Ectodermal cell (in vitro differentiated cells): Measurements from ENCODE around the gene GNB1.

ENCODE experiments used
- H3K27ac ChIP-seq: 2 replicates; pipeline ENCODE4 v1.7.0; 2013; ENCODE audit warnings: mild to moderate bottlenecking, low read depth, low read length; ENCODE audit not compliant: insufficient read depth, poor library complexity, severe bottlenecking
- H3K27me3 ChIP-seq: 2 replicates; pipeline ENCODE4 v1.7.0; 2013; ENCODE audit warnings: mild to moderate bottlenecking, low read length; ENCODE audit not compliant: insufficient read depth, control insufficient read depth, poor library complexity, severe bottlenecking
- H3K36me3 ChIP-seq: one replicate; pipeline ENCODE4 v1.7.0; 2013; ENCODE audit warnings: low read length; ENCODE audit not compliant: control insufficient read depth, insufficient read depth
- H3K4me1 ChIP-seq: one replicate; pipeline ENCODE4 v1.7.0; 2013; ENCODE audit warnings: low read length; ENCODE audit not compliant: control insufficient read depth, insufficient read depth
- H3K4me3 ChIP-seq: 2 replicates; pipeline ENCODE4 v1.7.0; 2013; ENCODE audit warnings: low read depth, low read length, control low read depth; ENCODE audit not compliant: insufficient read depth
- H3K9me3 ChIP-seq: 2 replicates; pipeline ENCODE4 v1.7.0; 2013; ENCODE audit warnings: mild to moderate bottlenecking, low read length, moderate library complexity; ENCODE audit not compliant: control insufficient read depth
- WGBS, 2 experiments: methylation state at CpG; one replicate each; pipeline ENCODE4 v1.1.7; 2013; ENCODE audit warnings: missing lambda C conversion rate in 2 of 2; 5-methylcytosine and 5-hydroxymethylcytosine counted together

GNB1 gene

GRCh38 chr1:1916851-1917251 lies 26.0 kb upstream of the GNB1 start:
- H3K4me1 ChIP-seq = peaks cover 7% of the 10 kb centered on the region
- no peak overlapping the region for H3K27ac ChIP-seq
- peaks cover 13% of the 10 kb centered on the region for H3K27me3 ChIP-seq
- H3K4me3 ChIP-seq = no peak overlapping the region
- H3K9me3 ChIP-seq = no peaks in the 10 kb centered on the region
- H3K36me3 ChIP-seq = no peaks in the 10 kb centered on the region
- WGBS, 2 experiments = 90 to 92% methylated on average over 19 of the region's 19 CpGs

- 92 to 94% methylated on average over 23 of the region's 23 CpGs for WGBS, 2 experiments
- peaks cover 7% of the 10 kb centered on the region for H3K4me1 ChIP-seq
Measured at GRCh38 chr1:1915911-1916840, 25.3 kb upstream of the GNB1 start.

GRCh38 chr1:1914971-1915692 lies 24.2 kb upstream of the GNB1 start, which contains the start of gene CALML6:
Gene CALML6, plus strand, starts transcription at chr1:1915260. Its CDS starts 21 bp downstream, at chr1:1915281.
- 92 to 94% methylated on average over 15 of the region's 15 CpGs for WGBS, 2 experiments
- Histone ChIP-seq H3K36me3 (no peaks in the 10 kb centered on the region), H3K27ac (no peak within 1 kb of the TSS), H3K9me3 (no peaks in the 10 kb centered on the region), H3K27me3 (peaks cover 13% of the 10 kb centered on the region), H3K4me1 (peaks cover 7% of the 10 kb centered on the region), H3K4me3 (no peak within 1 kb of the TSS)

More at GRCh38 chr1:1915911-1916840, 25.3 kb upstream of the GNB1 start:
- Histone ChIP-seq H3K36me3 (no peaks in the 10 kb centered on the region), H3K27ac (no peak overlapping the region), H3K4me3 (no peak overlapping the region), H3K9me3 (no peaks in the 10 kb centered on the region), H3K27me3 (peaks cover 13% of the 10 kb centered on the region)

- H3K4me3 ChIP-seq = no peak overlapping the region
- no peaks in the 10 kb centered on the region for H3K9me3 ChIP-seq
- no peak overlapping the region for H3K27ac ChIP-seq
- H3K36me3 ChIP-seq = no peaks in the 10 kb centered on the region
- peaks cover 7% of the 10 kb centered on the region for H3K4me1 ChIP-seq
- peaks cover 13% of the 10 kb centered on the region for H3K27me3 ChIP-seq
- 81 to 83% methylated on average over 20 of the region's 20 CpGs for WGBS, 2 experiments
Measured at GRCh38 chr1:1914101-1914970, 23.4 kb upstream of the GNB1 start.

- no peak overlapping the region for H3K27ac ChIP-seq
- H3K36me3 ChIP-seq = no peaks in the 10 kb centered on the region
- no peaks in the 10 kb centered on the region for H3K9me3 ChIP-seq
- H3K27me3 ChIP-seq = no peaks in the 10 kb centered on the region
- H3K4me3 ChIP-seq = no peak overlapping the region
- 90 to 93% methylated on average over 13 of the region's 13 CpGs for WGBS, 2 experiments
- no peaks in the 10 kb centered on the region for H3K4me1 ChIP-seq
Measured at GRCh38 chr1:1911350-1912041, 20.6 kb upstream of the GNB1 start.

GRCh38 chr1:1910651-1911331 lies 19.9 kb upstream of the GNB1 start:
- H3K27me3 ChIP-seq = no peaks in the 10 kb centered on the region
- H3K4me3 ChIP-seq = no peak overlapping the region
- no peaks in the 10 kb centered on the region for H3K4me1 ChIP-seq
- no peak overlapping the region for H3K27ac ChIP-seq
- 93% methylated on average over 22 of the region's 22 CpGs for WGBS, 2 experiments
- H3K9me3 ChIP-seq = no peaks in the 10 kb centered on the region
- no peaks in the 10 kb centered on the region for H3K36me3 ChIP-seq

- Histone ChIP-seq H3K27ac (no peak overlapping the region), H3K36me3 (no peaks in the 10 kb centered on the region), H3K27me3 (no peaks in the 10 kb centered on the region), H3K4me3 (no peak overlapping the region), H3K4me1 (no peaks in the 10 kb centered on the region), H3K9me3 (no peaks in the 10 kb centered on the region)
- WGBS, 2 experiments = 89 to 95% methylated on average over 6 of the region's 6 CpGs
Measured at GRCh38 chr1:1910033-1910465, 19.2 kb upstream of the GNB1 start.

- no peaks in the 10 kb centered on the region for H3K4me1 ChIP-seq
- H3K27ac ChIP-seq = no peak overlapping the region
- H3K9me3 ChIP-seq = no peaks in the 10 kb centered on the region
- 23 to 24% methylated on average over 21 of the region's 21 CpGs for WGBS, 2 experiments
- H3K36me3 ChIP-seq = no peaks in the 10 kb centered on the region
- H3K27me3 ChIP-seq = no peaks in the 10 kb centered on the region
- peak overlapping the region; percentile 60 for H3K4me3 ChIP-seq
Measured at GRCh38 chr1:1908506-1908791, 17.6 kb upstream of the GNB1 start.

- H3K4me1 ChIP-seq = no peaks in the 10 kb centered on the region
- no peaks in the 10 kb centered on the region for H3K9me3 ChIP-seq
- no peak overlapping the region for H3K4me3 ChIP-seq
- WGBS, 2 experiments = 93% methylated on average over 8 of the region's 8 CpGs
- H3K27me3 ChIP-seq = no peaks in the 10 kb centered on the region
- no peaks in the 10 kb centered on the region for H3K36me3 ChIP-seq
- H3K27ac ChIP-seq = no peak overlapping the region
Measured at GRCh38 chr1:1907098-1907736, 16.3 kb upstream of the GNB1 start.
